Activated effector memory CD4-positive, alpha-beta T cell treated with anti-CD3 and anti-CD28 coated beads, Interleukin-2, amount 50 U/mL, for 16 hours (primary cell): ENCODE results near the gene LRRC28.

Source experiments
- DNase-seq: peaks from one replicate; pipeline ENCODE4 v3.0.0-alpha.2; 2020

Gene LRRC28

DNA sequence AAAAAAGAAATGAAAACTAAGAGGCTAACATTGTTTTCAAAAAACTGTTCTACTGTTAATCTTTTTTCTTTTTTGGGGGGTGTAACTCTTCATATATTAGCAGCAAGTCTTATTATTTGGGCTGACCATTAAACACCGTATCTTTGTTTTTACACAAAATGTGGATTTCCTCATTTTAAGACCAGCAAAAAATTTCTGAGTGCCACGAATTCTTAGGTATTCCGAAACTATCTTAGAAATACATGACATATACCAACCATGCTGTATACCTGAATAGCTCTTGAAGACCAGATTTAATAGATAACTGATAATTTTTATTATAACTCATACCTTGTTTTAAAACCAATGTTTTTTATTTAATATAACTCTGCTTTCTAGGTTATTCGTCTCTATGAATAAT lies 1.3 kb upstream of the LRRC28 start:
- DNase-seq = no peak

DNA sequence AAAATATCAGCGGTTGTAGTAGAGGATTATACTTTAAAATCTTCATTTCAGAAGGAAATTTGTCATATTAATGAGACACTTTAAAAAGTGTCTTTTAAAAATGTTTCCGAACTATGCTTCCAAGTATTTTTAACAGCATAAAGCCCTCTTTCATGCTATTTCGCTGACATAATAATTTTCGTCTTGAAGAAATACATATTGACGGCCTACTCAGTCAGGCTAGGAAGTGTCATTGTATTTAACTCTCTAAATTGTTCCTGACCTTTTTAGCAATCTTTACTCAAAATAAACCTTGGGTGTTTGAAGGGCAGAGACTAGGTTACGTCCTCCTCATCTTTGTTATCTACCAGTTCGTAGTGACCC lies 806 bp upstream of the LRRC28 start:
- DNase-seq = no peak

DNA sequence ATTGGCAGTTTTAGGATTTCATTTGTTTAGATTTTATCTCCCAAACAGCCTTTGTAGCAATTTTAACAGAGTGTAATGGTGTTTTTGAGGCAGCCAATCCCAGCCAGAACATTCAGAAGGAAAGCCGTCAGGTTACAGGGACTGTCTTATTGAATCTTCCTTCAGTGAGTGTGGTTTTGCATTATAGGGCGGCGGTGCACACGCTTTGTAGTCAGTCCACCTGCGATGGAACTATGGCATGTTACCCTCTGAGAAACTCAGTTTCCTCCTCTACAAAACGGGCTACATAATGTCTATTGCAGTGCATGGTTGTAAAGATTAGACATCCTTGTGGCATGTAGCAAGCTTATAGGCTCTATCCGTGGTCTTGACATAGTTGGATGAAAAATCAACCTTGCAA lies 1.0 kb downstream of the LRRC28 start:
- DNase-seq = no peak

DNA sequence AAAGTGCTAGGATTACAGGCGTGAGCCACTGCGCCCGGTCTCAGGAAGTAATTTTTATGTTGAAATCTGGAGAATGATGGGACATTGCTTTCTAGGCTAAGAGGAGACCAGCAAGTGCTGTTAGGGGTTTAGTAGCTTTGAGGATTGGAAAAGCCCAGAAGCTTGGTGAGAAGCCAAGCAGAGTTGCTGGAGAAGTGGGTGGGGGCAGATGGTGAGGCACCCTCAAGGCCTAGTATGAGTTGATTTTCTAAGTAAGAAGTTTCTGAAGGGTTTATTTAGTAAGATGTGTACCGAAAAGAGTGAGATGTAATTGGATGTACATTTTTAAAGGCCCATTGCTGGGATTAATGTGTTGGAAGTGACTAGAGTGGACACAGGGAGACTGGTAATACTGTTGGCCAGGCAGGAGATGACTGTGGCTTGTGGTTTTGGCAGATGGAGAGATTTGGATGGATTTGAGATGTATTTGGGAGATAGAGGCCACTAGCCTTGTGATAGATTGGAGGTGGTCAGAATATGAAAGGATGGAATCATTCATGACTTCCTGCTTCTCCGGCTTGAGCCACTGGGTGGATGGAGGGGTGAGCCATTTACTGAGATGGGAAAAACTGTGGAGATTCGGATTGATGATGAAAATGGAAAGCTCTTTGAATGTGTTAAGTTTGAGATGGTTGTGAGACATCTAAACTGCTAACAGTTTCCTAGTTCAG lies 2.3 kb downstream of the LRRC28 start:
- DNase-seq = no peak

DNA sequence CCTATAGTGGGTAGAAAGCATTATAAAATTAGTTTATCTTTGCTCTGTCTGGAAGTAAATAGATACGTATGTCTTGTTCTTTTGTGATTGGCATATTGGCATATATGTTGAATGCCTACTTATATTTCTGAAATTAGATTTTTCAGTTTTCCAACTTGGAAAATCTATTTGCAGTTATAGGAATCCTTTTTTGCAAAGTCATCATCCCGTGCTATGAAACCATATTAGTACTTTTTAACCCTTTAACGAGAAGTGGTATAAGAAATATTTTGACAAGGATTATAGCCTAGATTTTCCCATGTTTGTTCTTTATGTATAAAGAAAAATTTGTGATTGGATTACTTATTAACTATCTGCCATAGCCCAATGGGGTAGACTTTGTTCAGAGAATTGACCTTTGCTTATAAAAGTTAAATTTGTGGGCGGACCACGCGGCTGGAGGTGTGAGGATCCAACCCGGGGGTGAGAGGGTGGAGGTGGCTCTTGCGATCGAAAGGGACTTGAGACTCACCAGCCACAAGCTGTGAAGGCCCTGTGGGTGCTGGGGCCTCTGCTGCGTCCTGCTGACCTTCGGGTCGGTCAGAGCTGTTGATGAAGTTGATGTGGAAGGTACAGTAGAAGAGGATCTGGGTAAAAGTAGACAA lies 5.9 kb downstream of the LRRC28 start:
- no peak for DNase-seq

DNA sequence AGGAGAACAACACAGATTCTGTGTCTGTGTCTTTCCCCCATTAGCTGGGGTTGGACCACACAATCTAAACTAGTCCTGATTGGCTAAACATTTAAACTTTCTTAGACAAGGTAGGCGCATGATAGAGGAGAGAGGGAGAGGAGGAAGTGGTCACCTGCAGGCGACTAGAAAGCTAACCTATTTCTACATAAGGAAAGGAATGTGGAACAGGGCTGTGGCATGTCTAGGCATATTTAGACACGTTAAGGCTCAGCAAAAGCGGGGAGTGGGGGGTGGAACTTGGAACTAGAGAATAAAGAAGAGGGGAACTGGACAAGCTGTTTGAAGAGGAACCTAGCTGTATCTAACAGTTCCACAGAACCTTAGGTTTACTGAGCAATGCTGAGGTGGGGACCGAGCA lies 12.8 kb downstream of the LRRC28 start:
- no peak for DNase-seq

DNA sequence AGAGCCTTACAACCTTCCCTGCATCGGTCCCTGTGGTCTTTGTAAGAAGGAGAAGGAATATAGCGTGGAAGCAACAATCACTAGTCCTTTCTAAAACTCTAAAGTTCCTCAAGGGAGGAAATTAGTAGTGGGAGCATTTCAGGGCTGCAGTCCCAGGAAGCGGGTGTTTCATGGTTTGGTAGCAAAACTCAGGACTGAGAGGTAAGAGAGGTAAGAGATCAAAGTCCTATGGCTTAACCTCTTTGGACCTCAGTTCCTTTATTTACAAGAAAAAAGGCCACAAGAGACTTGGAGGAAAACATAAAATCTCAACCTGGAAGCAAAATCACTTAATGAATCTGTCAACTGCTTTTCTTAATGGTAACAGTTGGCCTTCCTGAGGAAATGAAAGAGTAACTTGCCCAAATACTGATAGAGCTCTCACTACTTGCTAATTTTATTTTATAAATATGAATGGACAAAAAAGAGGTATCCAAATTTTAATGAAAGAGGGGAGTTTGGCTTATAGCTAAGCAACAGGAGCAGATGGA lies 14.3 kb downstream of the LRRC28 start:
- DNase-seq = no peak

DNA sequence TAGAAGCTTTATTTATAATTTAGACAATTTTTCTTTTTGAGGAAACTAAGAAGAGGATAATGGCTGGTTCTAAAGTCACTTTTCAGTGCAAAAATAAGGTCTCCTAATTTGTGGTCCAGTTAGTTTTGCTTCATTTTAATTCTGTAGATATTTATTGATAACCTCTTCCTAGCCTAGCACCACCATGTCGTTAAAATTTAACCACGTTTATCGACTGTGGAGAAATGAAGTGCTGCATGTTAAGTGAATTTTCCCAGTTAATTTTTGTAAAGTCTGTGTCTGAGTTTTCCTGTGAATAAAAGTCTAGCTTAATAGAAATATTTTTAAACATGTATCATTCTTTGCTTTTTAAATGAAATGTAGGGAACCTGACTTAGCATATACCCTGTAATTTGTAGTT lies 16.7 kb downstream of the LRRC28 start:
- no peak for DNase-seq

DNA sequence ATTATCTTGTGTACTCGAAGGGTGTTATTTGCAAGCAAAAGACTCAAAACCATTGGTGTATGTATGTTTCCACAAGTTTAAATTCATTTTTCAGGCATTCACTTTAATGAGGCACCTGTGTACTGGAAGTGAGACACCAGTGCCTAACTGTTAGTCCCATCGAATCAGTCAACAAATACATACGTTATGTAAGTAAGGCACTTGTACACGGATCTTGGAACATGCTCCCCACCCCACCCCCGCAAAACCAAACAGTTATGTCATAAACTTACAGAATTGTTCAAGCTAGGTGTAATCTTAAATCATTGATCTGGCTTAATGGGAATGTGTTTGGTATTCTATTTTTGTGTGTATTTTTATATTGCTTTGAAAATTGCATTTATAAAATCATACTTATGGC lies 17.1 kb downstream of the LRRC28 start:
- DNase-seq = no peak

DNA sequence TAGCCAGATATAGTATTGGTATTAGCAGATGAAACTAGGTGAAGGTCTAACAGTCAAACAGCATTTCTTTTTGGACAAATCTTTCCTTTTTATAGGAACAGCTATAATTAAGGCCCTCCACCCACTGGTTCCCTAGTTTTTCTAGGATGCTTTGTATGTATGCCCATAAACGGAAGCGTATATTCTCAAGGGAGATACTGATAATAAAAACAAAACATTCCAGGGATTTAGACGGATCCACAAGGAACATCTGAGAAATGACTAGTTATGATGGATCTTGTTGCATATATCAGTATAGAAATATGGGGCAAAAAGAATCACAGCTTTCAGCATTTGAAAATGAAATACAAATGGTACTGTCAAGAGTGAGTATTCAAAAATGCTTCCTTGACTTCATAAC lies 22.5 kb downstream of the LRRC28 start:
- no peak for DNase-seq

DNA sequence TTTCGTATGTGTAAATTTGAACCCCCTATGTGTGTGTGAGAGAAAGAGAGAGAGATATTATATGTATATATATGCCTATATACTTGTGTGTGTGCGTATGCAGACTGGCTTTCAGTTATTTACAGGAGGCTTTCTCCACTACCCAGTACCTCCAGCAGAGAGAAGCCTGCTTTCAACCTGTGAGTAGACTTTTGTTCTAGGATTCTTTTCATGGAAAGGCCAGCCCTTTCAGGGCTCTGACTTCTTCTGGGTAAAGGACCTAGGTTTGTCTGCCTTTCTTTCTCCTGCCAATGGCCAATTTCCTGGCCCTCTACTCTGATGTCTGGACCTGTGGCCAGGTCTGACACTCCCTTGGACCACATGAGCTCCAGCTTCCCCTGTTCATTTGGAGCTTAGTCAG lies 23.8 kb downstream of the LRRC28 start:
- DNase-seq = no peak

DNA sequence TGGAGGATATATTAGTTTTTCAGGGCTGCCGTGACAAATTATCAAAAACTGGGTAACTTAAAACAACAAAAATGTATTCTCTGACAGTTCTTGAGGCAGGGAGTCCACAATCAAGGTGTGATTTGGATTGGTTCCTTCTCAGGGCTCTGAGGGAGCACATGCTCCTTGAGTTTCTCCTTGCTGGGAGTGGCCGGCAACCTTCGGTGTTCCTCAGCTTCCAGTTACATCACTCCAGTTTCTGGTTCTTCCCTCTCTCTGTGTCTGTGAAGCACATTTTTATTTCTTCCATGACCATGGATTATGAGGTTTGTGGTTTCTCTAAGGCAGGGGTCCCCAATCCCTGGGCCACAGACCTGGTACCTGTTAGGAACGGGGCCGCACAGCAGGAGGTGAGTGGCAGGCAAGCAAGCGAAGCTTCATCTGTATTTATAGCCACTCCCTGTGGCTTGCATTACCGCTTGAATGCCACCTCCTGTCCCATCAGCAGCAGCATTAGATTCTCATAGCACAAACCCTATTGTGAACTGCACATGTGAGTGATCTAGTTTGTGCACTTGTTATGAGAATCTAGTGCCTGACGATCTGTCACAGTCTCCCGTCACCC lies 24.3 kb downstream of the LRRC28 start:
- DNase-seq = no peak

DNA sequence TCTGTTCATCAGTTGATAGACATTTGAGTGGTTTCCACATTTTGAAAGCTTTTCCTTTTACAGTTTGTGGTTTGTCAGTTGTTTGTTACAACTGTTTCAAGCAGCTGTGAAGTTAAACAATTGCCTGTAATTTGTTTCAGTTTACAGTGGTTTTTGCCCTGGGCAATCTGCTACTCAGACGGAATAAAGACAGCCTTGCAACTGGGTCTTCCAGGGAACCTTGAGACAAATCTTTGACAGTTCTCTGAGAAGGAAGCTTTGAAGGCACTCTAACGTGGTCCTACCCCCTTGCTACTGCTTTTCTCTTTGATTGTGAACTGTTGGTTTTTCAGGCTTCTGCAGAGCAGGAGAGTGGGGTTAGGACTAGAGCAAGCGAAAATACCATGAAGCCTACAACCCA lies 28.0 kb downstream of the LRRC28 start:
- no peak for DNase-seq

DNA sequence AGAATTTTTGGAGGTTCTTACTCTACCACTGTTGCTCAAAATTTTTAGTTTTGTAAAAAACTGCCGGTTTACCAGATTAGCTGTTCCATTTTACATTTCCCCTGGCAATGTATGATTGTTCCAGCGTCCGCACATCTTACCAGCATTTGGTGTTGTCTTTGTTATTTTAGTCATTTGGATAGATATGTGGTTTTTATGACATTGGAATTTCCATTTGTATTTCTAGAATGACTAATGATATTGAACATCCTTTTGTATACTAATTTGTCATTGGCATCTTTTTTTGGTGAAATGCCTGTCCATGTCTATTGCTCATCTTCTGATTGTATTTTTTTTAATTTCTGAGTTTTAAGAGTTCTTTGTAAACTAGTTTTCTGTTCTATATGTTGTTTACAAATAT lies 28.5 kb downstream of the LRRC28 start:
- no peak for DNase-seq

DNA sequence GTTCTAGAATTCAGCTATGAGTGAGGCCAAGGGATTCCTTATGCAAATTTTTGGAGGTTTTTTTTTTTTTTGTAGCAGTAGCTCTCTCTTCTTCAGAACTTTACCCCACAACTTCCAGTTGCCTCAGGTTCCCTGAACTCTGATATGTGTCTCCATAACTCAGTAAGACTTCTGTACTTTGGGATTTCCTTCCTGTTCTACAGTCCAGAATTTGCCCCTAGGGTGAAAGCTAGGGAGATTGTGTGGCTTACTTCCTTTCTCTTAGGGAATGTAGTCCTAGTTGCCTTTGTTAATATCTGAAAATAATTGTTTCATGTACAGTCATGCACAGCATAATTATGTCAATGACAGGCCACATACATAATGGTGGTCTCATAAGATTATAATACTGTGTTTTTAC lies 30.8 kb downstream of the LRRC28 start:
- no peak for DNase-seq

DNA sequence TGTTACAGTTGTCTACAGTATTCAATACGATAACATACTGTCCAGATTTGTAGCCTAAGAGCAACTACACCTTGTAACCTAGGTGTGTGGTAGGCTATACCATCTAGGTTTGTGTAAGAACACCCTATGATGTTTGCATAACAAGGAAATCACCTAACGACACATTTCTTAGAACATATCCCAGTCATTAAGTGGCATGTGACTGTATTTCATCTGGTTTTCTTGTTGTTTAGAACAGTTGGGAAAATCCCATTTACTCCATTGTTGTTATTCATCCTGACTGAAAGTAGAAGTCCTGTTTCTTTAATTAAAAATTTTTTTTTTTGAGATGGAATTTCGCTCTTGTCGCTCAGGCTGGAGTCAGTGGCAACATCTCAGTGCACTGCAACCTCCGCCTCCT lies 31.3 kb downstream of the LRRC28 start:
- no peak for DNase-seq

DNA sequence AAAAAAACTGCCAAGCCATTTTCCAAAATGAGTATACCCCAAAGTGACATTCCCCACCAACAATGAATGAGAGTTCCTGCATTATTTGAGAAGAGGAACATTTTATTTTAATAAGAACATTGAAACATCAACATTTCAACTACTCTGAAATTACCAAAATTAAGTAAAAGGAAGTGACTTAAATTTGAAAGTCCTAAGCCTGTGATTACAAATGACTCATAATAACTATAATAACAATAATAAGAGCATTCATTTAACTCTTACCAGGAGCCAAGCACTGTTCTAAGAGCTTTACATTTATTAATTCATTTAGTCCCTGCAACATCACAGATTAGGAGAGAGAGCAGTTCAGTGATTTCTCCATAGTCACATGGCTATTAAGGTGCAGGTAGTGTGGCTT lies 32.4 kb downstream of the LRRC28 start:
- DNase-seq = no peak

DNA sequence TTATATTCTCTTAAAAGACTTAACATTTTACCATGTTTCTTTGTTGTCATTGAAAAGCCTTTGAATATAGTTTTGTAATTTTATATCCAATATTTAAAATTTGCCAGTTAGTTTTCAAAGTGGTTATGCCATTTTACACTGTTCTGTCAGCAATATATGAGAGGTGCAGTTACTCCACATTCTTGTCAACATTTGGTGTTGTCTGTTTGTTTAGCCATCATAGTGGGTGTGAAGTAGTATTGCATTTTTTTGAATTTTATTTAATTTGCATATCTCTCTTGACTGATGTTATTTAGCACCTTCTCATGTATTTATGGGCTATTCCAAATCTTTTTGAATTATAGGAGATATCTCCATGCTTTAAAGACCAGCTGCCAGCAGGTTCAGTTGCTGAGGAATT lies 40.4 kb downstream of the LRRC28 start:
- DNase-seq = no peak

DNA sequence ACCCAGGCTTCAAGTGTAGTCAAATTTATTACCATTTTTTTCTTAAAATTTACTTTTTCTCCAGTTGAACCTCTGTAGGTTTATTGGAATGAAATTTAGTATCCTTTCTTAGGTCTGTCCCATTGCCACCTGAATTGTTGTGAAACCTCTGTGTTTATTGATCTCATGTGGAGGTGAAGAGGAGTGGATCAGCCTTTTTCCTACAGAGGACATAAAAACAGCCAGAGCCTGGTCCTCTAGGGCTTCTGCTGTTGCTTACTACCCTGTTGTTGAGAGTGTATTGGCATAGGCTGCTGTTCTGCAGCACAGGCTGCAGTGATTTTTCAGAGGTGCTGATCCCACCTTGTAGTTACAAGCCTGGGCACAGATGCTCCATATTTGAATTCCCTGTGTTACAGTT lies 44.6 kb downstream of the LRRC28 start:
- no peak for DNase-seq

DNA sequence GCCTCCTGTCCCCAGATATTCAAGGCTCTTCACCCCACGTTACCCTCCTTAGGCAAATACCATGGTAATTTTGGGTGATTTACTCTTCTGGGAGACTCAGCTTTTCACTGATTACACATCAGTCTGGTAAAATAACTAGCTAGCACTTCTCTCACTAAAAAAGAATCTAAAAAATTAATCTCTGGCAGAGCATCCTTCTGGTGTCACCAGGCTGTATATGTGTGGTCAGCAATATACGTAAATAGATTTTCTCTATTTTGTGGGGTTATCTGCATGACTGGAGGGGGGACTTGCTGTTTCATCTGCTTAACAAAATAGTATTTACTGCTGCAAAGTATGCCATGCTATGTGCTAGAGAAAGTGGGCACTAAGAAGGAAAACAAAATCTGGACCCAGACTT lies 45.1 kb downstream of the LRRC28 start:
- no peak for DNase-seq

DNA sequence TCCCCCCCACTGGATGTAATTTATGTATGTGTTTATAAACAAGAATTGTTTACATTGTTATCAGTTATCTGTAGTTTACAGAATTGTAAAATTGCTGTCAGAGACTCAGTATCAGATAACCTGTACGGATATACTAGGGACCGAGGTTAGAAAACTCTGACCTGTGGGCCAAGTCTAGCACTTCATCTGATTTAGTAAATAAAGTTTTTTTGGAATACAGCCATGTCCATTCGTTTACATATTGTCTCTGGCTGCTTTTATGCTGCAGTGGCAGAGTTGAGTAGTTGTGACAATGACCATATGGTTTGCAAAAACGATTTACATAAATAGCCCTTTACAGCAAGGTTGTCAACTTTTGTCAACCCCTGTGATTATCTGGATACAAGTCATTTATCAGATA lies 52.6 kb downstream of the LRRC28 start:
- DNase-seq = no peak

DNA sequence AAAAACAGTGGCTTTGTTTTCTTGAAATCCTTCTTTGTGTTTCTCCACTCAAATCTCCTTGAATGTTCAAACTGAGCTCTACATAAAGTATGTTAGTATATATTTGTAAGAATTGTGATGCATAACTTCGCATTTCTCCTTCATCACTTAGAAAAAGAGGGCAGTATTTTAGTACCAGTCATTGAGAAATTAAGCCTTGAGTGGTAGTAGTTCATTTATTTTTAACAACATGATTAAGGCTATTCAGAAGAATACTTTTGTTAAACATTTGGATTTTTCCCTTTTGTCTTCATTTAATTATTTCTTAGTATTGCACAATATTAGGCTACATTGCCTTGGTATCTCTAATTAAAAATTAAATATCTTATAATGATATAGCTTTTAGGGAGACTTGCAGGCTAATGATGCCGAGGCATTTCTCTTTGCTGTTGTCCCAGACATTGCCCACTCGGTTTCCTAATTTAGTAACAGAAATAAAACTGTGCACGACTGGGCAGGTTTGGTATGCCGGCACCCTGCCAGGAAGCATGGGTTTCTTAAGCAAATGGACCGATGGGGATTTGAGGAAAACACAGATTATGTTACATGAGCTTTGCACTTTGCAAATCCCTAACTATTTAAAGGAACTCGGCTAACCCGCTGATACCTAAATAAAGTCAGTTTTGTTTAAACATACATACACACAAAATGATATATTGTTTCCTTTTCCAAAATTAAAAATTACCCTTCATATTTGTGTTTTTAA lies 54.7 kb downstream of the LRRC28 start:
- DNase-seq = no peak

DNA sequence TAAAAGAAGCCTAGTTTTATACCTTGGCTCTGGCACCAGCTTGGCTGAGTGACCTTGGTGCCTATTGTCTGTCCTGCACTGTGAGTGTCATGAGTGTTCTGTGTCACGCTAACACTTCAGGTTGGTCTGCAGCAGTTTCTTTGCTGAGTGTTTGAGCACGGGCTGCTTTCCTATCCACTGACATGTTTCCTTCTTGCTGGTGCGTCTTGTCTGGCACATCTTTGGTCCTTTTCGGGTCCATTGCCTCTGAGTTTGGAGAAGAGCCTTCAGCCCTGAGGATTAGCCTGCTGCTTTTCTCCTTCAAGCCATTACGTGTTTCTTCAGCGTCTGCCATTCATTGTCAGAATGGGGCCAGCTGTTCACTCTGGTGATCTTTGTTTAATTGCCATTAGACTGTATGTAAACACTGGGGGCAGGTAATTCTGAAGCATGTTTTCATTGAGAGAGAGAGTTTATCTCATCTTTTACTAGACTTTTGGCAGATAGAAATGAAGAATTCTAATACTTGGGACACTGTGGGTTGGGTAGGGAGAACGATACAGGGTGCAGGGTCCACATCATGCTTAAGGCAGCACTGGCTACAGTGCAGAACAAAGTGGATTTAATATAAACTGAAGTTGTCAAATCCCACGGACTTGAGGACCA lies 55.5 kb downstream of the LRRC28 start:
- no peak for DNase-seq
